Astrocyte (in vitro differentiated cells and primary cell): Measurements from ENCODE around the gene HNRNPD. TPM values are rescaled to one million over a fixed set of nuclear protein-coding genes. Genes with fewer than 3 reads are reported as not detected.

Experiments
- DNase-seq: peaks from one replicate; pipeline ENCODE4 v3.0.0-alpha.2; 2010; ENCODE audit warnings: low read depth
- FAIRE-seq: peaks from 2 replicates; lab custom pipeline; 2011; peaks lifted over from hg19 to GRCh38; lab: Jason Lieb, UNC
- H2AFZ ChIP-seq: 2 replicates; pipeline ENCODE4 v1.6.0; 2012; ENCODE audit warnings: low read depth, low read length, inconsistent platforms
- H3K27ac ChIP-seq: 2 replicates; pipeline ENCODE4 v1.5.1; 2011; ENCODE audit warnings: low read depth, low read length, inconsistent platforms
- H3K27me3 ChIP-seq: 2 replicates; pipeline ENCODE4 v1.6.0; 2011; ENCODE audit warnings: low read length, inconsistent platforms; ENCODE audit not compliant: insufficient read depth
- H3K36me3 ChIP-seq: 2 replicates; pipeline ENCODE4 v1.5.1; 2011; ENCODE audit warnings: low read length, inconsistent platforms; ENCODE audit not compliant: insufficient read depth
- H3K4me1 ChIP-seq: 2 replicates; pipeline ENCODE4 v1.5.1; 2011; ENCODE audit warnings: low read length, inconsistent platforms; ENCODE audit not compliant: insufficient read depth
- H3K4me2 ChIP-seq: 2 replicates; pipeline ENCODE4 v1.6.0; 2012; ENCODE audit warnings: low read length, inconsistent platforms
- H3K4me3 ChIP-seq: 2 replicates; pipeline ENCODE4 v1.5.1; 2011; ENCODE audit warnings: low read depth, mild to moderate bottlenecking, low read length, inconsistent platforms; ENCODE audit not compliant: insufficient read depth
- H3K79me2 ChIP-seq: 2 replicates; pipeline ENCODE4 v1.6.0; 2012; ENCODE audit warnings: mild to moderate bottlenecking, low read length, inconsistent platforms; ENCODE audit not compliant: insufficient read depth
- H3K9ac ChIP-seq: 2 replicates; pipeline ENCODE4 v1.6.0; 2012; ENCODE audit warnings: mild to moderate bottlenecking, low read length, inconsistent platforms
- H3K9me3 ChIP-seq: 2 replicates; pipeline ENCODE4 v1.5.1; 2012; ENCODE audit warnings: low read depth, mild to moderate bottlenecking, low read length, inconsistent platforms; ENCODE audit not compliant: insufficient read depth
- H4K20me1 ChIP-seq: 2 replicates; pipeline ENCODE4 v1.6.0; 2012; ENCODE audit warnings: low read length, inconsistent platforms; ENCODE audit not compliant: insufficient read depth
- H3K27ac Mint-ChIP-seq: one replicate; pipeline ENCODE4 v1.8.0; 2021; ENCODE audit warnings: mild to moderate bottlenecking, mixed read lengths; ENCODE audit not compliant: unreplicated experiment
- H3K27me3 Mint-ChIP-seq: one replicate; pipeline ENCODE4 v1.8.0; 2021; ENCODE audit warnings: low read depth, mixed read lengths; ENCODE audit not compliant: unreplicated experiment
- H3K36me3 Mint-ChIP-seq: one replicate; pipeline ENCODE4 v1.8.0; 2021; ENCODE audit warnings: low read depth, mixed read lengths; ENCODE audit not compliant: unreplicated experiment
- H3K4me1 Mint-ChIP-seq: one replicate; pipeline ENCODE4 v1.8.0; 2021; ENCODE audit warnings: low read depth, mixed read lengths; ENCODE audit not compliant: unreplicated experiment
- H3K4me3 Mint-ChIP-seq: one replicate; pipeline ENCODE4 v1.8.0; 2021; ENCODE audit warnings: mild to moderate bottlenecking, moderate library complexity, mixed read lengths; ENCODE audit not compliant: unreplicated experiment
- H3K9me3 Mint-ChIP-seq: one replicate; pipeline ENCODE4 v1.8.0; 2021; ENCODE audit warnings: mild to moderate bottlenecking, mixed read lengths; ENCODE audit not compliant: unreplicated experiment
- EZH2 ChIP-seq: IDR thresholded peaks from 2 replicates; pipeline ENCODE4 v1.6.1; 2012; ENCODE audit warnings: mild to moderate bottlenecking, low read length, inconsistent platforms; ENCODE audit not compliant: insufficient read depth
- total RNA-seq: library from RNA; stranded (reverse); gene quantifications from 2 replicates; pipeline ENCODE4 v1.2.1, GENCODE V29; 2021
- TF ChIP-seq, protein P1 (sequence below): IDR thresholded peaks from 2 replicates; pipeline ENCODE4 v1.5.1; 2011; ENCODE audit warnings: low read depth, mild to moderate bottlenecking, inconsistent platforms, low read length, moderate library complexity; ENCODE audit not compliant: insufficient read depth

Gene HNRNPD
- total RNA-seq, 1 donor from 2014 or later = 162 TPM

DNA sequence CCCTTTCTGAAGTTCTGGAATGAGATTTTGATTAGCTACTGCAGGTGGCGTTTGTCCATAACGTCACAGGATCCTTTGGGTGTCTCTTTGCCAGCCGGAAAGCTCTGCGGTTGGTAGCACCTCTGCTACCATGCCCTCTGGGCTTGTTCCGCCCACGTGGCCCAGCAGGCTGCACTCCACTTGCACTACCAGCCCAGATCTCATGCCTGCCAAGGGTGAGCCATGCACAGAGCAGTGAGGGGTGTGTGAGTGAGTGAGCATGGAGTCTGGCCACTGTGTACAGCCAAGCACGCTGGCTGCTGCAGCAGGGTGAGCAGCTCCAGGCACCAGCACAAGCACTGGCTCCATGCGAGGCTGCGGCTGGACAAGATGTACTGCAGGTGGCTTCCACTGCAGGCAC is 6.6 kb upstream of the HNRNPD start:
- no peak for TF ChIP-seq EZH2
- TF ChIP-seq, protein P1, sequence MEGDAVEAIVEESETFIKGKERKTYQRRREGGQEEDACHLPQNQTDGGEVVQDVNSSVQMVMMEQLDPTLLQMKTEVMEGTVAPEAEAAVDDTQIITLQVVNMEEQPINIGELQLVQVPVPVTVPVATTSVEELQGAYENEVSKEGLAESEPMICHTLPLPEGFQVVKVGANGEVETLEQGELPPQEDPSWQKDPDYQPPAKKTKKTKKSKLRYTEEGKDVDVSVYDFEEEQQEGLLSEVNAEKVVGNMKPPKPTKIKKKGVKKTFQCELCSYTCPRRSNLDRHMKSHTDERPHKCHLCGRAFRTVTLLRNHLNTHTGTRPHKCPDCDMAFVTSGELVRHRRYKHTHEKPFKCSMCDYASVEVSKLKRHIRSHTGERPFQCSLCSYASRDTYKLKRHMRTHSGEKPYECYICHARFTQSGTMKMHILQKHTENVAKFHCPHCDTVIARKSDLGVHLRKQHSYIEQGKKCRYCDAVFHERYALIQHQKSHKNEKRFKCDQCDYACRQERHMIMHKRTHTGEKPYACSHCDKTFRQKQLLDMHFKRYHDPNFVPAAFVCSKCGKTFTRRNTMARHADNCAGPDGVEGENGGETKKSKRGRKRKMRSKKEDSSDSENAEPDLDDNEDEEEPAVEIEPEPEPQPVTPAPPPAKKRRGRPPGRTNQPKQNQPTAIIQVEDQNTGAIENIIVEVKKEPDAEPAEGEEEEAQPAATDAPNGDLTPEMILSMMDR = no peak
- H3K4me2 ChIP-seq = no peak overlapping the region
- peaks cover 3% of the 10 kb centered on the region for H3K36me3 ChIP-seq
- no peak overlapping the region for H2AFZ ChIP-seq
- H3K79me2 ChIP-seq = peaks cover 33% of the 10 kb centered on the region
- peaks cover 3% of the 10 kb centered on the region for H3K9me3 Mint-ChIP-seq
- H3K9me3 ChIP-seq = no peaks in the 10 kb centered on the region
- no peak overlapping the region for H3K4me3 Mint-ChIP-seq
- DNase-seq (no peak), FAIRE-seq (no peak)
- H3K27me3 ChIP-seq = no peaks in the 10 kb centered on the region
- H4K20me1 ChIP-seq = peaks cover 20% of the 10 kb centered on the region
- H3K4me1 ChIP-seq = peaks cover 4% of the 10 kb centered on the region
- H3K27me3 Mint-ChIP-seq = no peaks in the 10 kb centered on the region
- H3K9ac ChIP-seq = no peak overlapping the region
- no peak overlapping the region for H3K27ac Mint-ChIP-seq
- peaks cover 2% of the 10 kb centered on the region for H3K36me3 Mint-ChIP-seq
- H3K27ac ChIP-seq = no peak overlapping the region
- H3K4me1 Mint-ChIP-seq = peaks cover 2% of the 10 kb centered on the region
- no peak overlapping the region for H3K4me3 ChIP-seq

DNA sequence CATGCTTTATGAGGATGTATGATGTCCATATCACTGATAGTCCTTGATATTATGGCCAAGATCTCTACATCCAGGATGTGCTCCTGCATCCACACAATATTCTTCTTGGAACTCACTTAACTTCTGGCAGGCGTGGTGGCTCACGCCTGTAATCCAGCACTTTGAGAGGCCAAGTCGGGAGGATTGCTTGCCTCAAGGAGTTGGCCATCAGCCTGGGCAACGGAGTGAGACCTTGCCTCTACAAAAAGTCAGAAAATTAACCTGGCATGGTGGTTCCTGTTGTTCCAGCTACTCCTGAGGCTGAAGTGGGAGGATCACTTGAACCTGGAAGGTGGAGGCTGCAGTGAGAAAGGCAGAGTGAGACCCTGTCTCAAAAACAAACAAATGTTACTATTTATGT is 2.3 kb upstream of the HNRNPD start:
- Mint-ChIP-seq H3K4me1 (peaks cover 2% of the 10 kb centered on the region), H3K27me3 (no peaks in the 10 kb centered on the region), H3K27ac (no peak overlapping the region), H3K9me3 (peaks cover 3% of the 10 kb centered on the region), H3K4me3 (peak overlapping the region; percentile 97), H3K36me3 (peaks cover 3% of the 10 kb centered on the region)
- H3K27ac ChIP-seq = no peak overlapping the region
- no peak overlapping the region for H3K9ac ChIP-seq
- TF ChIP-seq, protein P1 = no peak
- TF ChIP-seq EZH2 = no peak
- peaks cover 40% of the 10 kb centered on the region for H4K20me1 ChIP-seq
- H3K79me2 ChIP-seq = peaks cover 70% of the 10 kb centered on the region
- H3K4me1 ChIP-seq = peaks cover 4% of the 10 kb centered on the region
- H3K36me3 ChIP-seq = peaks cover 3% of the 10 kb centered on the region
- no peaks in the 10 kb centered on the region for H3K9me3 ChIP-seq
- peak overlapping the region; percentile 99 for H3K4me3 ChIP-seq
- DNase-seq (no peak), FAIRE-seq (no peak)
- no peak overlapping the region for H2AFZ ChIP-seq
- no peaks in the 10 kb centered on the region for H3K27me3 ChIP-seq
- H3K4me2 ChIP-seq = peak overlapping the region; percentile 96

DNA sequence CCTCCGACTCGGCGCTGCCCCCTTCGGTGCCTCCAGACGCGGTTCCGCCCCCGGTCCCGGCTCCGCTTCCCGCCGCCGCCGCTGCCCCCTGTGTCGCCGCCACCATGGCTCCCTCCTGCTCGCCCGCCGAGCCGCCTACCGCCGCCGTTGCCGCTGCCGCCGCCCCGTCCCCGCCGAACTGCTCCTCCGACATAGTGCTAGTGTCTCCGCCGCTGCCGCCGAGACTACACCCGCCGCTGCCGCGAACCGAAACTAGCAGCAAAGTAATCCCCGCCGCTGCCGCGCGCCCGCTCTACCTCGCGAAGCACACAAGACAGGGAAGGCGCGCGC is 340 bp downstream of the HNRNPD start:
- no peaks in the 10 kb centered on the region for H3K27me3 Mint-ChIP-seq
- Histone ChIP-seq H3K36me3 (peaks cover 15% of the 10 kb centered on the region), H3K27ac (peak overlapping the region; percentile 98), H3K9me3 (no peaks in the 10 kb centered on the region), H4K20me1 (peaks cover 61% of the 10 kb centered on the region), H3K4me3 (peak overlapping the region; percentile 99), H3K4me2 (peak overlapping the region; percentile 96), H3K27me3 (no peaks in the 10 kb centered on the region), H3K79me2 (peaks cover 84% of the 10 kb centered on the region), H2AFZ (peak overlapping the region; percentile 84), H3K9ac (peak overlapping the region; percentile 99), H3K4me1 (peaks cover 11% of the 10 kb centered on the region)
- H3K4me1 Mint-ChIP-seq = peaks cover 11% of the 10 kb centered on the region
- peak overlapping the region; percentile 98 for H3K27ac Mint-ChIP-seq
- DNase-seq (no peak), FAIRE-seq (no peak)
- H3K9me3 Mint-ChIP-seq = peaks cover 3% of the 10 kb centered on the region
- no peak for TF ChIP-seq EZH2
- TF ChIP-seq, protein P1 = no peak
- peaks cover 1% of the 10 kb centered on the region for H3K36me3 Mint-ChIP-seq
- H3K4me3 Mint-ChIP-seq = peak overlapping the region; percentile 97
